ENCODE results near the gene SMIM3. TPM values are rescaled to one million over a fixed set of nuclear protein-coding genes. Genes with fewer than 3 reads are reported as not detected.

Gene SMIM3
- total and polyA plus RNA-seq, 2 of the 13 experiments (the other 11 are each of a cell fraction or from before 2014, with no cell fraction given): 11.6 to 96.7 TPM

DNA sequence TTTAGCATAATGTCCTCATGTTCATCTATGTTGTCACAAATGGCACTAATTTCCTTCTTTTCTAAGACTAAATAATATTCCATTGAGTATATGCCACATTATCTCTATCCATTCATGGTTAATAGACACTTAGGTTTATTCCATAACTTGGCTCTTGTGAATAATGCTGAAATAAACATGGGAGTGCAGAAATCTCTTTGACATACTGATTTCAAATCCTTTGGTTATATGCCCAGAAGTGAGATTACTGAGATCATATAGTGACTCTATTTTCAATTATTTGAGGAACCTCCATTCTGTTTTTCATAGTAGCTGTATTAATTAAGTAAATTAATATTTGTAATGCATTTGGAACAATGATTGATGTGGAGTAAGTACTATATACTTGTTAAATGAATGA, 13.0 kb downstream of the SMIM3 start:
- FAIRE-seq: no peak
- Histone ChIP-seq H2AFZ (ENCODE audit: low read length) (no peak overlapping the region), H3K27me3 (ENCODE audit: control insufficient read depth in 1 of 2, insufficient read depth in 2 of 2, low read length in 2 of 2) (no peaks in the 10 kb centered on the region), H3K4me2 (ENCODE audit: low read depth, low read length) (no peak overlapping the region), H4K20me1 (ENCODE audit: insufficient read depth, low read length) (peaks cover 13% of the 10 kb centered on the region), H3K4me3 (replicated peaks in 1 of 3; ENCODE audit: insufficient read depth in 1 of 3, low read depth in 2 of 3, low read length in 3 of 3) (no peak overlapping the region), H3K27ac (ENCODE audit: extremely low read length, insufficient read depth, low read length) (no peak overlapping the region), H3K9me3 (ENCODE audit: low read length) (no peaks in the 10 kb centered on the region), H3K4me1 (ENCODE audit: insufficient read depth, low read length) (peaks cover 47% of the 10 kb centered on the region), H3K9ac (ENCODE audit: insufficient read depth, low read depth, low read length) (no peak overlapping the region), H3K36me3 (replicated peaks in 1 of 2; ENCODE audit: control insufficient read depth in 1 of 2, insufficient read depth in 2 of 2, low read length in 2 of 2) (peaks cover 10 to 25% of the 10 kb centered on the region in 2 experiments), H3K79me2 (ENCODE audit: insufficient read depth, low read length) (peaks cover 59% of the 10 kb centered on the region)
- TF ChIP-seq, protein P1, sequence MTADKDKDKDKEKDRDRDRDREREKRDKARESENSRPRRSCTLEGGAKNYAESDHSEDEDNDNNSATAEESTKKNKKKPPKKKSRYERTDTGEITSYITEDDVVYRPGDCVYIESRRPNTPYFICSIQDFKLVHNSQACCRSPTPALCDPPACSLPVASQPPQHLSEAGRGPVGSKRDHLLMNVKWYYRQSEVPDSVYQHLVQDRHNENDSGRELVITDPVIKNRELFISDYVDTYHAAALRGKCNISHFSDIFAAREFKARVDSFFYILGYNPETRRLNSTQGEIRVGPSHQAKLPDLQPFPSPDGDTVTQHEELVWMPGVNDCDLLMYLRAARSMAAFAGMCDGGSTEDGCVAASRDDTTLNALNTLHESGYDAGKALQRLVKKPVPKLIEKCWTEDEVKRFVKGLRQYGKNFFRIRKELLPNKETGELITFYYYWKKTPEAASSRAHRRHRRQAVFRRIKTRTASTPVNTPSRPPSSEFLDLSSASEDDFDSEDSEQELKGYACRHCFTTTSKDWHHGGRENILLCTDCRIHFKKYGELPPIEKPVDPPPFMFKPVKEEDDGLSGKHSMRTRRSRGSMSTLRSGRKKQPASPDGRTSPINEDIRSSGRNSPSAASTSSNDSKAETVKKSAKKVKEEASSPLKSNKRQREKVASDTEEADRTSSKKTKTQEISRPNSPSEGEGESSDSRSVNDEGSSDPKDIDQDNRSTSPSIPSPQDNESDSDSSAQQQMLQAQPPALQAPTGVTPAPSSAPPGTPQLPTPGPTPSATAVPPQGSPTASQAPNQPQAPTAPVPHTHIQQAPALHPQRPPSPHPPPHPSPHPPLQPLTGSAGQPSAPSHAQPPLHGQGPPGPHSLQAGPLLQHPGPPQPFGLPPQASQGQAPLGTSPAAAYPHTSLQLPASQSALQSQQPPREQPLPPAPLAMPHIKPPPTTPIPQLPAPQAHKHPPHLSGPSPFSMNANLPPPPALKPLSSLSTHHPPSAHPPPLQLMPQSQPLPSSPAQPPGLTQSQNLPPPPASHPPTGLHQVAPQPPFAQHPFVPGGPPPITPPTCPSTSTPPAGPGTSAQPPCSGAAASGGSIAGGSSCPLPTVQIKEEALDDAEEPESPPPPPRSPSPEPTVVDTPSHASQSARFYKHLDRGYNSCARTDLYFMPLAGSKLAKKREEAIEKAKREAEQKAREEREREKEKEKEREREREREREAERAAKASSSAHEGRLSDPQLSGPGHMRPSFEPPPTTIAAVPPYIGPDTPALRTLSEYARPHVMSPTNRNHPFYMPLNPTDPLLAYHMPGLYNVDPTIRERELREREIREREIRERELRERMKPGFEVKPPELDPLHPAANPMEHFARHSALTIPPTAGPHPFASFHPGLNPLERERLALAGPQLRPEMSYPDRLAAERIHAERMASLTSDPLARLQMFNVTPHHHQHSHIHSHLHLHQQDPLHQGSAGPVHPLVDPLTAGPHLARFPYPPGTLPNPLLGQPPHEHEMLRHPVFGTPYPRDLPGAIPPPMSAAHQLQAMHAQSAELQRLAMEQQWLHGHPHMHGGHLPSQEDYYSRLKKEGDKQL (CRISPR knock-in tag; IDR thresholded peaks at IDR 0.05; ENCODE audit: low read depth): no peak
- no peak for TF ChIP-seq NFE2L1 (CRISPR knock-in tag; IDR thresholded peaks at IDR 0.05; ENCODE audit: borderline replicate concordance)
- TF ChIP-seq ZNF337 (CRISPR knock-in tag; IDR thresholded peaks at IDR 0.05; ENCODE audit: borderline replicate concordance, low read depth): no peak
- no peak for TF ChIP-seq ATF7 (IDR thresholded peaks at IDR 0.05)
- TF ChIP-seq ATF7 (CRISPR knock-in tag; IDR thresholded peaks at IDR 0.05): no peak
- TF ChIP-seq PCBP1 (IDR thresholded peaks at IDR 0.05; ENCODE audit: borderline replicate concordance, low read depth, low read length): no peak
- TF ChIP-seq CC2D1A (CRISPR knock-in tag; IDR thresholded peaks at IDR 0.05): no peak
- no peak for TF ChIP-seq ELF1 (CRISPR knock-in tag; IDR thresholded peaks at IDR 0.05)
- no peak for TF ChIP-seq NKX3-1 (CRISPR knock-in tag; IDR thresholded peaks at IDR 0.05)
- no peak for TF ChIP-seq ZNF281 (CRISPR knock-in tag; IDR thresholded peaks at IDR 0.05; ENCODE audit: borderline replicate concordance)
- TF ChIP-seq AHR (CRISPR knock-in tag; IDR thresholded peaks at IDR 0.05): no peak
- no peak for TF ChIP-seq ZNF276 (CRISPR knock-in tag; IDR thresholded peaks at IDR 0.05; ENCODE audit: low read depth)
- TF ChIP-seq PLRG1 (conservative IDR thresholded peaks at IDR 0.05): no peak
- no peak for TF ChIP-seq E2F1 (CRISPR knock-in tag; IDR thresholded peaks at IDR 0.05)
- TF ChIP-seq ZSCAN21 (CRISPR knock-in tag; IDR thresholded peaks at IDR 0.05; ENCODE audit: borderline replicate concordance): no peak
- TF ChIP-seq HOXD1 (CRISPR knock-in tag; IDR thresholded peaks at IDR 0.05): no peak
- no peak for DNase-seq (ENCODE audit: low spot score)
- POLR2A ChIA-PET: no interaction called here
- ATAC-seq: no peak
- in situ Hi-C loops (cut with HindIII; ENCODE audit: extremely low pct_ligation_motif_present, low pct_unique_long_range_greater_than_20kb): no loop called here
- intact Hi-C loops (cut with micrococcal nuclease; ENCODE audit: unreplicated experiment): no loop called here
- no TSS peak for BruUV-seq (replicated peaks)
- CTCF ChIA-PET (ENCODE audit: low intra/inter-chr PET ratio, low total read pairs): no interaction called here

Measured in HepG2 (cell line).